HCT116 (cell line): ENCODE data around the gene TBC1D4. TPM values are rescaled to one million over a fixed set of nuclear protein-coding genes. Genes with fewer than 3 reads are reported as not detected.

Experiments
- ATAC-seq: fragments of 200-7000 bp; cut with Tn5 transposase; 2 replicates; pipeline ENCODE4 v1.9.1; 2020; ENCODE audit warnings: mild to moderate bottlenecking, moderate library complexity
- BruUV-seq: library from RNA; stranded (reverse); fragments of 400-500 nt; replicated peaks from 2 replicates; lab custom pipeline; 2021; lab: Mats Ljungman, UMichigan
- CTCF ChIA-PET: fragments of 300-600 bp; sonication (Branson Sonifier 250); formaldehyde crosslinking; loops from one replicate; lab custom pipeline; 2021; ENCODE audit warnings: antibody characterized with exemption; lab: Charles Lee
- POLR2A ChIA-PET: fragments of 300-600, 350-600 bp; sonication (Branson Sonifier 250); formaldehyde crosslinking; loops from one replicate; lab custom pipeline; 2021; ENCODE audit warnings: antibody characterized with exemption; lab: Charles Lee
- RAD21 ChIA-PET, 2 experiments: fragments of 300-600 bp; sonication (Branson Sonifier 250); formaldehyde crosslinking; loops; one replicate each; lab custom pipeline; 2023; ENCODE audit warnings: low total read pairs in 2 of 2; ENCODE audit not compliant: uncharacterized antibody in 2 of 2, unreplicated experiment in 2 of 2, low non-redundant PET in 1 of 2; lab: Charles Lee
- DNase-seq: peaks from one replicate; pipeline ENCODE4 v3.0.0-alpha.2; 2010; ENCODE audit warnings: low read depth, low spot score
- H2AFZ ChIP-seq: fragments of 200-600 bp; shearing (Covaris generic), sonication (generic); 2 replicates; pipeline ENCODE4 v1.6.1; 2017; ENCODE audit warnings: low read depth, mixed run types, mixed read lengths, antibody characterized with exemption, low read length; ENCODE audit not compliant: poor library complexity, severe bottlenecking
- H3K27ac ChIP-seq: 2 replicates; pipeline ENCODE4 v1.5.1; 2012; ENCODE audit warnings: low read depth, low read length
- H3K27me3 ChIP-seq: fragments of 200-600 bp; sonication (generic); 2 replicates; pipeline ENCODE4 v1.6.1; 2016; ENCODE audit warnings: mixed run types, low read length, mixed read lengths; ENCODE audit not compliant: insufficient read depth
- H3K36me3 ChIP-seq, 2 experiments: fragments of 200-500 bp in 1 of 2; fragments of 200-600 bp in 1 of 2; sonication (Bioruptor generic) in 1 of 2; sonication (generic) in 1 of 2; 2 replicates each; pipeline versions ENCODE4 v1.5.1 to v1.6.1; 2014 to 2016; ENCODE audit warnings: low read length in 2 of 2, inconsistent platforms in 1 of 2, mixed read lengths in 1 of 2, mixed run types in 1 of 2; ENCODE audit not compliant: insufficient read depth in 2 of 2, control insufficient read depth in 1 of 2
- H3K4me1 ChIP-seq, 2 experiments: fragments of 200-600 bp in 1 of 2; sonication (generic) in 1 of 2; 2 replicates each; pipeline versions ENCODE4 v1.5.1 to v1.6.1; 2012 to 2017; ENCODE audit warnings: low read length in 2 of 2, inconsistent platforms in 1 of 2, mild to moderate bottlenecking in 1 of 2, mixed read lengths in 1 of 2, mixed run types in 1 of 2, moderate library complexity in 1 of 2; ENCODE audit not compliant: insufficient read depth in 2 of 2, control insufficient read depth in 1 of 2
- H3K4me2 ChIP-seq: fragments of 200-600 bp; sonication (generic); 2 replicates; pipeline ENCODE4 v1.6.1; 2017; ENCODE audit warnings: mixed run types, low read length, mixed read lengths
- H3K4me3 ChIP-seq, 2 experiments: fragments of 200-600 bp in 1 of 2; sonication (generic) in 1 of 2; replicated peaks in 1 of 2; 2 replicates each; pipeline ENCODE4 v1.5.1; 2011 to 2016; ENCODE audit warnings: low read length in 2 of 2, control low read depth in 1 of 2, low read depth in 1 of 2, mild to moderate bottlenecking in 1 of 2, mixed read lengths in 1 of 2, mixed run types in 1 of 2
- H3K79me2 ChIP-seq: fragments of 200-600 bp; sonication (generic); 2 replicates; pipeline ENCODE4 v1.6.1; 2017; ENCODE audit warnings: mild to moderate bottlenecking, mixed run types, low read length, moderate library complexity, mixed read lengths; ENCODE audit not compliant: insufficient read depth
- H3K9ac ChIP-seq: fragments of 200-600 bp; sonication (generic); 2 replicates; pipeline ENCODE4 v1.6.1; 2016; ENCODE audit warnings: low read length, mixed read lengths
- H3K9me2 ChIP-seq: fragments of 200-600 bp; sonication (generic), shearing (Covaris generic); 2 replicates; pipeline ENCODE4 v1.6.1; 2017; ENCODE audit warnings: mixed run types, mild to moderate bottlenecking, moderate library complexity; ENCODE audit not compliant: insufficient read depth
- H3K9me3 ChIP-seq, 2 experiments: fragments of 200-500 bp in 1 of 2; fragments of 200-600 bp in 1 of 2; sonication (Bioruptor generic) in 1 of 2; sonication (generic) in 1 of 2; 2 replicates each; pipeline ENCODE4 v1.6.1; 2014 to 2017; ENCODE audit warnings: low read length in 2 of 2, mixed read lengths in 2 of 2, inconsistent platforms in 1 of 2, low read depth in 1 of 2, mild to moderate bottlenecking in 1 of 2, mixed run types in 1 of 2, moderate library complexity in 1 of 2; ENCODE audit not compliant: control insufficient read depth in 1 of 2, insufficient read depth in 1 of 2
- H4K20me1 ChIP-seq: fragments of 200-600 bp; sonication (generic), shearing (Covaris generic); 2 replicates; pipeline ENCODE4 v1.6.1; 2017; ENCODE audit warnings: mixed run types, mild to moderate bottlenecking, moderate library complexity; ENCODE audit not compliant: insufficient read depth
- CEBPB ChIP-seq: IDR thresholded peaks from 2 replicates; pipeline ENCODE4 v1.6.1; 2012; ENCODE audit warnings: low read depth
- EGR1 ChIP-seq: IDR thresholded peaks from 2 replicates; pipeline ENCODE4 v1.6.1; 2012; ENCODE audit warnings: low read depth
- ELF1 ChIP-seq: IDR thresholded peaks from 2 replicates; pipeline ENCODE4 v1.6.1; 2012; ENCODE audit warnings: low read depth, borderline replicate concordance
- EZH2 ChIP-seq: fragments of 200-600 bp; sonication (generic); IDR thresholded peaks from 2 replicates; pipeline ENCODE4 v1.6.1; 2017; ENCODE audit warnings: antibody characterized with exemption, mixed run types
- FOSL1 ChIP-seq: IDR thresholded peaks from 2 replicates; pipeline ENCODE4 v1.6.1; 2012; ENCODE audit warnings: low read depth
- POLR2A ChIP-seq: IDR thresholded peaks from 2 replicates; pipeline ENCODE4 v1.7.0; 2011; ENCODE audit warnings: borderline replicate concordance; ENCODE audit not compliant: insufficient read depth, insufficient read length; ENCODE audit errors: extremely low read depth
- POLR2AphosphoS5 ChIP-seq: IDR thresholded peaks from 2 replicates; pipeline ENCODE4 v1.6.1; 2011; ENCODE audit warnings: mild to moderate bottlenecking, low read depth, low read length, moderate library complexity
- RAD21 ChIP-seq: IDR thresholded peaks from 2 replicates; pipeline ENCODE4 v1.6.1; 2012; ENCODE audit warnings: low read depth, mild to moderate bottlenecking
- SIN3A ChIP-seq: IDR thresholded peaks from 2 replicates; pipeline ENCODE4 v1.6.1; 2012; ENCODE audit warnings: low read depth
- SP1 ChIP-seq: IDR thresholded peaks from 2 replicates; pipeline ENCODE4 v1.6.1; 2012; ENCODE audit warnings: low read depth
- TCF7L2 ChIP-seq: IDR thresholded peaks from 2 replicates; pipeline ENCODE4 v1.7.0; 2011; ENCODE audit warnings: borderline replicate concordance, inconsistent platforms; ENCODE audit not compliant: insufficient read depth, insufficient read length; ENCODE audit errors: extremely low read depth
- intact Hi-C: fragments of 100-400 bp; cut with micrococcal nuclease; formaldehyde crosslinking; loops from 2 replicates; pipeline ENCODE4 v1.10.0; 2022
- total RNA-seq: library from RNA; stranded (reverse); gene quantifications from one replicate; pipeline ENCODE4 v1.2.1, GENCODE V29; 2021; ENCODE audit not compliant: unreplicated experiment
- TF ChIP-seq, protein P1 (sequence below), 3 experiments: fragments of 200-600 bp in 1 of 3; sonication (generic) in 1 of 3; IDR thresholded peaks in 2 of 3; conservative IDR thresholded peaks in 1 of 3; 2 replicates each; pipeline ENCODE4 v1.5.1; 2012 to 2017; ENCODE audit warnings: low read depth in 2 of 3, low read length in 2 of 3, antibody characterized with exemption in 1 of 3, borderline replicate concordance in 1 of 3, control low read depth in 1 of 3, mild to moderate bottlenecking in 1 of 3, mixed read lengths in 1 of 3, mixed run types in 1 of 3, moderate library complexity in 1 of 3; ENCODE audit not compliant: insufficient read depth in 1 of 3
- TF ChIP-seq, protein P2 (sequence below): IDR thresholded peaks from 2 replicates; pipeline ENCODE4 v1.6.1; 2012; ENCODE audit warnings: low read depth

TBC1D4 gene
- total RNA-seq, 1 experiment from 2014 or later = 24.6 TPM

DNA sequence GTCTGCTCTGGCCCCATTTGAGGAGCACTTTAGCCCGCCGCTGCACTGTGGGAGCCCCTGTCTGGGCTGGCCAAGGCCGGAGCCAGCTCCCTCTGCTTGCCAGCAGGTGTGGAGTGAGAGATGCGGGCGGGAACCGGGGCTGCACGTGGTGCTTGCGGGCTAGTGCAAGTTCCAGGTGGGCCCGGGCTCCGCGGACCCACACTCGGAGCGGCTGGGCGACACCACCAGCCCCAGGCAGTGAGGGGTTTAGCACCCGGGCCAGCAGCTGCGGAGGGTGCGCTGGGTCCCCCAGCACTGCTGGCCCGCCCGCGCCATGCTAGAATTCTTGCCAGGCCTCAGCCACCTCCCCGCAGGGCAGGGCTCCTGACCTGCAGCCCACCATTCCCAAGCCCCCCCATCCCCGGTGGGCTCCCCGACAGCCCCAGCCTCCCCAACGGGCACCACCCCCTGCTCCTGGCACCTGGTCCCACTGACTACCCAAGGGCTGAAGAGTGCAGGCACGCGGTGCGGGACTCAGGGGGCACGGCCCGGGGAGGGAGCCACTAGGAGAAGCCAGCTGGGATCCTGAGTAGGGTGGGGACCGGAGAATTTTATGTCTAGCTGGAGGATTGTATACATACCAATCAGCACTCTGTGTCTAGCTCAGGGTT lies 36.6 kb upstream of the TBC1D4 start:
- H2AFZ ChIP-seq = no peak overlapping the region
- no peak overlapping the region for H3K27ac ChIP-seq
- no peaks in the 10 kb centered on the region for H3K36me3 ChIP-seq
- no peak overlapping the region for H3K4me3 ChIP-seq
- H3K27me3 ChIP-seq = no peaks in the 10 kb centered on the region
- ATAC-seq = no peak
- ChIA-PET POLR2A (no interaction called here), CTCF (no interaction called here), RAD21 (interaction anchor here in 1 of 2 experiments (0.6 kb wide), 1 partner anchor 38 kb away, joined by 6 read pairs; no protein-coding TSS in a partner anchor)
- no TSS peak for BruUV-seq
- no peaks in the 10 kb centered on the region for H3K79me2 ChIP-seq
- no peak overlapping the region for H3K4me2 ChIP-seq
- no peaks in the 10 kb centered on the region for H3K9me3 ChIP-seq
- no peak overlapping the region for H3K9ac ChIP-seq
- TF ChIP-seq EZH2 = no peak
- TF ChIP-seq, protein P1, sequence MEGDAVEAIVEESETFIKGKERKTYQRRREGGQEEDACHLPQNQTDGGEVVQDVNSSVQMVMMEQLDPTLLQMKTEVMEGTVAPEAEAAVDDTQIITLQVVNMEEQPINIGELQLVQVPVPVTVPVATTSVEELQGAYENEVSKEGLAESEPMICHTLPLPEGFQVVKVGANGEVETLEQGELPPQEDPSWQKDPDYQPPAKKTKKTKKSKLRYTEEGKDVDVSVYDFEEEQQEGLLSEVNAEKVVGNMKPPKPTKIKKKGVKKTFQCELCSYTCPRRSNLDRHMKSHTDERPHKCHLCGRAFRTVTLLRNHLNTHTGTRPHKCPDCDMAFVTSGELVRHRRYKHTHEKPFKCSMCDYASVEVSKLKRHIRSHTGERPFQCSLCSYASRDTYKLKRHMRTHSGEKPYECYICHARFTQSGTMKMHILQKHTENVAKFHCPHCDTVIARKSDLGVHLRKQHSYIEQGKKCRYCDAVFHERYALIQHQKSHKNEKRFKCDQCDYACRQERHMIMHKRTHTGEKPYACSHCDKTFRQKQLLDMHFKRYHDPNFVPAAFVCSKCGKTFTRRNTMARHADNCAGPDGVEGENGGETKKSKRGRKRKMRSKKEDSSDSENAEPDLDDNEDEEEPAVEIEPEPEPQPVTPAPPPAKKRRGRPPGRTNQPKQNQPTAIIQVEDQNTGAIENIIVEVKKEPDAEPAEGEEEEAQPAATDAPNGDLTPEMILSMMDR (IDR thresholded peaks at IDR 0.05 in 2 of 3, conservative IDR thresholded peaks at IDR 0.05 in 1 of 3; ENCODE audit: borderline replicate concordance in 1 of 3, insufficient read depth in 1 of 3, low read depth in 2 of 3, low read length in 2 of 3) = no peak
- TF ChIP-seq, protein P2, sequence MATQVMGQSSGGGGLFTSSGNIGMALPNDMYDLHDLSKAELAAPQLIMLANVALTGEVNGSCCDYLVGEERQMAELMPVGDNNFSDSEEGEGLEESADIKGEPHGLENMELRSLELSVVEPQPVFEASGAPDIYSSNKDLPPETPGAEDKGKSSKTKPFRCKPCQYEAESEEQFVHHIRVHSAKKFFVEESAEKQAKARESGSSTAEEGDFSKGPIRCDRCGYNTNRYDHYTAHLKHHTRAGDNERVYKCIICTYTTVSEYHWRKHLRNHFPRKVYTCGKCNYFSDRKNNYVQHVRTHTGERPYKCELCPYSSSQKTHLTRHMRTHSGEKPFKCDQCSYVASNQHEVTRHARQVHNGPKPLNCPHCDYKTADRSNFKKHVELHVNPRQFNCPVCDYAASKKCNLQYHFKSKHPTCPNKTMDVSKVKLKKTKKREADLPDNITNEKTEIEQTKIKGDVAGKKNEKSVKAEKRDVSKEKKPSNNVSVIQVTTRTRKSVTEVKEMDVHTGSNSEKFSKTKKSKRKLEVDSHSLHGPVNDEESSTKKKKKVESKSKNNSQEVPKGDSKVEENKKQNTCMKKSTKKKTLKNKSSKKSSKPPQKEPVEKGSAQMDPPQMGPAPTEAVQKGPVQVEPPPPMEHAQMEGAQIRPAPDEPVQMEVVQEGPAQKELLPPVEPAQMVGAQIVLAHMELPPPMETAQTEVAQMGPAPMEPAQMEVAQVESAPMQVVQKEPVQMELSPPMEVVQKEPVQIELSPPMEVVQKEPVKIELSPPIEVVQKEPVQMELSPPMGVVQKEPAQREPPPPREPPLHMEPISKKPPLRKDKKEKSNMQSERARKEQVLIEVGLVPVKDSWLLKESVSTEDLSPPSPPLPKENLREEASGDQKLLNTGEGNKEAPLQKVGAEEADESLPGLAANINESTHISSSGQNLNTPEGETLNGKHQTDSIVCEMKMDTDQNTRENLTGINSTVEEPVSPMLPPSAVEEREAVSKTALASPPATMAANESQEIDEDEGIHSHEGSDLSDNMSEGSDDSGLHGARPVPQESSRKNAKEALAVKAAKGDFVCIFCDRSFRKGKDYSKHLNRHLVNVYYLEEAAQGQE = no peak
- no peak for TF ChIP-seq POLR2AphosphoS5
- no peak for TF ChIP-seq ELF1
- no peak for TF ChIP-seq TCF7L2
- no peak for TF ChIP-seq EGR1
- no peak for TF ChIP-seq CEBPB
- TF ChIP-seq POLR2A = no peak
- TF ChIP-seq RAD21 = no peak
- no peak for TF ChIP-seq FOSL1
- no peak for TF ChIP-seq SIN3A
- no peak for TF ChIP-seq SP1
- H4K20me1 ChIP-seq = no peaks in the 10 kb centered on the region
- H3K9me2 ChIP-seq = no peaks in the 10 kb centered on the region
- intact Hi-C loops = no loop called here
- no peak for DNase-seq
- no peaks in the 10 kb centered on the region for H3K4me1 ChIP-seq
